Measurements from ENCODE around the gene ACTR6.

DNA sequence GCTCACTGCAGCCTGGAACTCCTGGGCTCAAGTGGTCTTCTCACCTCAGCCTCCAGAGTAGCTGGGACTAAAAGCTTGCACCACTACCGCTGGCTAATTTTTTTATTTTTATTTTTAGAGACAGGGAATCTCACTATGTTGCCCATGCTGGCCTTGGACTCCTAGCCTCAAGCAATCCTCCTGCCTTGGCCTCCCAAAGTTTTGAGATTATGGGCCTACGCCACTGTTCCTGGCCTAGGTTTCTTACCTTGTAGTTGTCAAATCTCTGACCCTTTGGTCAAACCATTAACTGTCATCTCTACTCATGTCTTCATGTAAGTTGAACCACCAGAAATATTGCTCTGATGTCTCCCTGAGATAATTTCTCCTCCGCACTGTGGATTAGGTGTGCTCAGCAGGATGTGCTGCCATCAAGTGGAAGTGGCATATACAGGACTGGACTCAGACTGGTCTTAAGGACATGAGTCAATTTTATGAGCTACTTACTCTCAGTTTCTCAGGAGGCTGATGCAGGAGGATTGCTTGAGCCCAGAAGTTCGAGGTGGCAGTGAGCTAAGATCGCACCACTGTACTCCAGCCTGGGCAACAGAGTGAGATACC, 28.5 kb downstream of the ACTR6 start:
- TF ChIP-seq, protein P1, sequence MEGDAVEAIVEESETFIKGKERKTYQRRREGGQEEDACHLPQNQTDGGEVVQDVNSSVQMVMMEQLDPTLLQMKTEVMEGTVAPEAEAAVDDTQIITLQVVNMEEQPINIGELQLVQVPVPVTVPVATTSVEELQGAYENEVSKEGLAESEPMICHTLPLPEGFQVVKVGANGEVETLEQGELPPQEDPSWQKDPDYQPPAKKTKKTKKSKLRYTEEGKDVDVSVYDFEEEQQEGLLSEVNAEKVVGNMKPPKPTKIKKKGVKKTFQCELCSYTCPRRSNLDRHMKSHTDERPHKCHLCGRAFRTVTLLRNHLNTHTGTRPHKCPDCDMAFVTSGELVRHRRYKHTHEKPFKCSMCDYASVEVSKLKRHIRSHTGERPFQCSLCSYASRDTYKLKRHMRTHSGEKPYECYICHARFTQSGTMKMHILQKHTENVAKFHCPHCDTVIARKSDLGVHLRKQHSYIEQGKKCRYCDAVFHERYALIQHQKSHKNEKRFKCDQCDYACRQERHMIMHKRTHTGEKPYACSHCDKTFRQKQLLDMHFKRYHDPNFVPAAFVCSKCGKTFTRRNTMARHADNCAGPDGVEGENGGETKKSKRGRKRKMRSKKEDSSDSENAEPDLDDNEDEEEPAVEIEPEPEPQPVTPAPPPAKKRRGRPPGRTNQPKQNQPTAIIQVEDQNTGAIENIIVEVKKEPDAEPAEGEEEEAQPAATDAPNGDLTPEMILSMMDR (IDR thresholded peaks at IDR 0.05): no peak
- no peak for TF ChIP-seq POLR2A (IDR thresholded peaks at IDR 0.05)

Data from testis (tissue), 2 donors.